ENCODE results near the gene LILRA6.
"Not testable (repeated sequence)": the region's sequence is repeated elsewhere in the genome, so short reads cannot be mapped to it uniquely, and the experiment has no call there.

The LILRA6 gene

DNA sequence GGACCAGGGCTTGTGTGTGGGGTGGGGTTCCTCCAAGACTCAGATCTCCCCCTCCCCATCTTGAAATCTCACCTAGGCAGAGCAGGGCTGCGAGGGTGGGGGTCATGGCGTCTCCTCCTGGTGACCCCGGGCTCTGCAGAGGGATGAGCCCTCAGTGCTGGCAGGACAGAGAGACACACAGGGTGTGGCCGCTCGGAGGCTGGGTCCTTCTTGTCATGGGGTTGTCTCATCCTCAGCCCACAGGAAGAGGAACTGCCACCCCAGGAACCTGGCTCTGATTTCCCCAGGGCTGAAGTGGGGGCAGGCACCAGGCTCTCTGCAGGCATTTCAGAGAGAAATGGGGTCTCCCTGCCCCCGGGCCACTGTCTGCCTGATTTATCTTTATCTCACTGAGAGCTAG is at the start of gene LILRA6:
Gene LILRA6, minus strand, starts transcription at position 145 of the 400 bp plus-strand sequence.
- not testable (repeated sequence) for DNase-seq

DNA sequence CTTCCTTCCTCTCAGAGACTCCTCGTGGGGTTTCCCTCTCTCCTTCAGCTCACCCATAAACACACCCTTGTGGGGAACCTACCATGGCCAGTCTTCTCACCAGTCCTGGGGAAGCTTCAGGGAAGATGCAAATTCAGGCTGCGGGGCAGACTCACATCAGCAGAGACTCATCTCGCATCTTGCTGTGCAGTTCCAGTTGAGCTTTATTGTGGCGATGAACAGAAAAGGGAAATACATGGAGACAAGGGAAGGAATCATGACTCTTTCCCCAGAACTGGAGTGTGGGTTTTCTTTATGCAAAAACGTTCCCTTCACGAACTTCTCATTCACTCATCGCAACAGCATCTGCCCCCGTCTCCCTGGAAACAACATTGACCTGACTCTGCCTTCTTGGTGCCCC is 46.6 kb upstream of the LILRA6 start:
- DNase-seq = not testable (repeated sequence)

DNA sequence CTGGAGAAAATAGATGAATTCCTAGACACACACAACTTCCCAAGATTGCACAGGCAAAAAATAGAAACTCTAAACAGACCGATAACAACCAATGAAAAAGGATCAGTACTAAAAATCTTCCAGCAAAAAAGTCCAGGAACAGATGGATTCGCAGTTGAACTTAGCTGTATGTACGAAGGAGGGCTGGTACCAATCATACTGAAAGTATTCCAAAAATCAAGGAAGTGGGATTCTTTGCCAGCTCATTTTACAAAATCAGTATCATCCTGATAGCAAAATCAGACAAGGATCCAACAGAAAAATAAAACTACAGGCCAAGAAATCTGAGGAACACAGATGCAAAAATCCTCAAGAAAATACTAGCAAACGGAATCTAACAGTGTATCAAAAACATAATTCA is 44.9 kb upstream of the LILRA6 start:
- no peak for DNase-seq

DNA sequence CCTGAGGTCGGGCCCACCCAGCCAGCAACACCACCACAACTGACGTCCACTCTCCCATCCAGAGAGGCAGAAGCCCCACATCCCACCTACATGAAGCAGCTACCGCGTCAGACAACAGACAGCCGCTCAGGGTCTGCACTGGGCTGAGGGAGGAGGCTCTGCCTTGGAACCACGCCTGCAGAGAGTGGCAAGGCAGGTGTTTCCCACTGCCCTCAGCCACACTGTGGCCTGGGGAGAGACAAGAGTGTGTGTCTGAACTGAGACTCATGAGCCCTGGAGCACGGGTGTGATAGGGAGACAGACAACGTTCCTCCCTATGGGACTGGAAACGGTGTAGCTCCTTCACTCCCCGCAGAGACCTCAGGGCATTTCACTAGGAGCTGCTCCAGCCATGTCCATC is 43.7 kb upstream of the LILRA6 start:
- DNase-seq = not testable (repeated sequence)

DNA sequence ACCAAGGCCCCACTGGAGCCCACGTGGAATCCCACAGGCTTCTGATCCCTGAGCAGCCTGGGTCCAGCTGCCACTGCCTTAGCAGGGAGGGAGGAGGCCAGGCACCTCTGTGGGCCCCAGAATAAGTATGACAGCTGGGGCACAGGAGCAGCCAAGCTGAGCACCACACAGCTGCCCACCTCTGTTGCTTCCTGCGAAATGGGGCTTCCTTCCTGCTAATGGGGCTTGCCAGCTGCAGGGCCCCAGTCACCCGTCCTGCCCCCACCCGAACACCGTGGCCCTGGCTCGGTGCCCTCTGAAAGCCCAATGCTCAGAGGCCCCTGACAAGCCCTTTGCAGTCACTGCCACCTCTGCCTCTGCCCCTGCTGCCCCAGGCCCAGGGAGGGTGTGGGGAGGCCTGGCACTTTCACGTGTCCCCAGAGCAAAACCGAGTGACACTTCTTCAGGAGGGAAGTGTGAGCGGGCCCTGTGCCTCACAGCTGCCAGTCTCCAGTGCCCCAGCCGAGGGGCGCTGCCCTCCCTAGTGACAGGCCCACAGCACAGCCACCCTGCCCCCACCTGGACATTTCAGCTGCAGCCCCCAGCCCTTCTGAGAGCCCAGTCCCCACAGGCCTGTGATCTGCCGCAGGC is 43.0 kb upstream of the LILRA6 start:
- not testable (repeated sequence) for DNase-seq

DNA sequence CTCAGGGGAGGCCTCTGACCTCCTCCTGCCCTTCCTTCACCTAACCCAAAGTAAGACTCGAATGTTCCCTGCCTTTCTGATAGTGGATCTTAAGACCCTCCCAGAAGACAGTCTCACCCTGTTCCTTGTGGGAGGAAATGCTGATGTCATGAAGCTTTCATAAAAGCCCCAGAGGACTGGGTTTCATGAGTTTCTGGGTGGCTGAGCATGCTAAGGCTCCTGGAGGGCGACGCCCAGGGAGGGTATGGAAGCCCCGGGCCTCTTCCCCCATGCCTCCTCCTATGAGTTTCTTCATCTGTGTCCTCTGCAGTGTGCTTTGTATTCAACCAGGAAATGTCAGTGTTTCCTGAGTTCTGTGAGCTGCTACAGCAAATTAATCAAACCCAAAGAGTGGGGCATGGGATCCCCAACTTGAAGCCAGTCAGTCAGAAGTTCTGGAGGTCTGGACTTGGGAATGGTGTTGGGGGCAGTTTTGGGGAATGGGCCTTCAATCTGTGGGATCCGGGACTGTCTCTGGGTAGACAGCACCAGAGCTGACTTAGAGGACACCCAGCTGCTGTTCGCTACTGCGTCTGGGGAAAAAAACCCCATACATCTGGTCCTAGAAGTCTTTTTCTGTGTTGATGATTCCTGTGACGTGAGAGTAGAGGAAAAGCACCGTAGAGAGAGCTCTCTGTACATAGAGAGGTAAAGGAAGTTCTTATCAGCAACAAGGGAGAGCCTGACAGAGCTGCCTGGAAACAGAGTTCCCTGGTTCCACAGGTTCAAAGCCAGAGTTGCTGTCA is 40.3 kb upstream of the LILRA6 start:
- DNase-seq = no peak

DNA sequence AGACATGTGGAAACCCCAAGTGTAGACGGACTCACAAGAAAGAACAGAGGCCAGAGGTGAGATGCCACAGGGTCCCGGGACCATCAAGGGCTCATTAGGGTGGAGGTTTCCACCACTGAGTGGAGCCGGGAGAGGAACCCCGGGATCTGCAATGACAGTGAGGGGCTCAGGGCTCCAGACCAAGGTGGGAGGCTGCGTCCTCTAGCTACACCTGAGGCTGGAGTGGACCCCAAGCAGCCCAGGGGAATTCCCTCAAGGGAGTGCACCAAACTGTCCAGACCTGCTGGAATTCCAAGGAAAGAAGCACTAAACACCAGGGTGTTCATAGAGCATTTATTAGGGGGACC is 39.1 kb upstream of the LILRA6 start:
- not testable (repeated sequence) for DNase-seq

DNA sequence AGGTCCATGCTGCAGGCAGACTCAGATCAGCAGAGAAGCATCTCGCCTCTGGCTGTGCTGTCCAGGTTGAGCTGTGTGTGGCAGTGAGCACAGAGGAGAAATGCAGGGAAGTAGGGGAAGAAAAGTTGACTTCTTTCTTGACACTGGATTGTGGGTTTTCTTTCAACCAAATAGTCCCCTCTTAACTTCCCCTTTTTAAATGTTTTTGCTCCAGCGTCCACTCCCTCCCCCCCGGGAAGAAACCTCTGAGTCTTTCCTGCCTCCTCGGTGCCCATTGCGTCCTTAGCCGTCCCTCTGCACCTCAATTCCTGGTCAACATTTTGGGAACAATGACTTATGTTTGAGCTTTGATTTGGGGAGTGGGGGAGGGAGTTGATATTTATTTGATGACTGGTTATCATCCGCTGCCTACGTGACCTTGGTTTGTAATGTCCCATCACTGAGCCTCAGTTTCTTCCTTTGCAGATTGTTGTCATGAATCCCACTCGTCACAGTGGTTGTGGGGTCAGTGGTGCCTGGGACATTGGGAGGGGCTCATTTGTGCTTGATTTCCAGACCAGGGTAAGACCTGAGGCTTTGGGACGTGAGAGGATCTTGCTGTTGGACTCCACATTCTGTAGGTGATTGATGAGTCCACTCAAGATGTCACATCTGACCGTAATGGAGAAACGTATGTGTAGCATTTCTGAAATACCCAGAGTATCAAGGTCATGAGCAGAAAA is 38.6 kb upstream of the LILRA6 start, which contains the start of gene LILRB2:
Gene LILRB2, minus strand, starts transcription at position 104 of the 722 bp plus-strand sequence. CDS start 614 bp downstream, outside the sequence.
- DNase-seq = no peak

DNA sequence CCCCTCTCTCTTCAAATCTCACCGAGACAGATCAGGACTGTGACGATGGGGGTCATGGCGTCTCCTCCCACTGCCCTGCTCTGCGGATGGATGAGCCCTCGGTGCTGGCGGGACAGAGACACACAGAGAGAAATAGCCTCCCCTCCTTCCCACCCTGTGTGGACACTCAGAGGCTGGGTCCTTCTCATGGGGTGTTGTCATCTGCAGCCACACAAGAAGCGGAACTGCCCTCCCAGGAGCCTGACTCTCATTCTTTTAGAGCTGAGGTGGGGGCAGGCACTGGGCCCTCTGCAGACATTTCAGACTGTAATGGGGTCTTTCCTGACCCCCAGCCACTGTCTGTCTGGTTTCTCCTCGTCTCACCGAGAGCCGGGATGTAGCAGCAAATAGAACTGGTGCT is 37.9 kb upstream of the LILRA6 start:
- DNase-seq = not testable (repeated sequence)

DNA sequence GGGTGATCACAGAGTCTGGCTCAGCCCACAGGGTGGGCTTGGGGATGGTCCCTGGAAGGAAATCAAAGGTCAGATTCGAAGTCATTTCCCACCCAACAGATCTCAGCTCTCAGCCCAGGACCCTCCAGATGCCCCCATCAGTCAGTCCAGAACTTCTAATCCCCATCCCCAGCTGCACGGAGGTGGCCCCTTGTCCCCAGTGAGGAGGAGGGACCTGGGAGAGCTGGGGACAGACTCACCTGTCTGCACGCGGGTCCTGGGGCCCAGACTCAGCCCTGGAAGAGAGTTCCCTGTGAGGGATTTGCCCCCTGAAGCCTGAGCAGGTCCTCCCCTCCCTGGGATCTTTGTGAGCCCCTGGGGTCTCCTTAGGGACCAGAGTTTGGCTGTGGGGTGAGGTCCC is 37.4 kb upstream of the LILRA6 start:
- not testable (repeated sequence) for DNase-seq

DNA sequence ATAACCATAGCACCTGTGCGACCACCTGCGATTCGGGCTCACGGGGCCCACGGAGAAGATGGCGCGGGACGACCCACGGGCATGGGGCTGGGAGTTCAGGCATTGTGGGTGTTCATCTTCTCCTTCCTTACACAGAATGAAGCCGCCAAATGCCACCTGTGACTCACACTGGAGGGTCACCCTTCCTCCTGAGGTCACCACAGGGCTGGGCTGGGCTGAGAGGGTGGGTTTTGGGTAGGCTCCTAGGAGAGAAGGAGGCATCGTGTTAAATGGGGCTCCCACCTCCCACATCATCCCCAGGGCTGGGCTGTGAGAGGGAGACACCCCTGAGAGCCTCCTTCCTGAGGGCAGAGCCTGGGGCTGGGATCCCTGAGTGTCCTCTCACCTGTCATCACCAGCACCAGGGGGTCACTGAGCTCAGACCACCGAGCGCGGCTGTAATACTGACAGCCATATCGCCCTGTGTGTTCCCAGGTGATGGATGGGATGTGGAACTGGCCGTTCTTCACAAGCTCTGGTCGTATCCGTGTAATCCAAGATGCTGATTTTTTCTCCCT is 36.9 kb upstream of the LILRA6 start:
- no peak for DNase-seq

DNA sequence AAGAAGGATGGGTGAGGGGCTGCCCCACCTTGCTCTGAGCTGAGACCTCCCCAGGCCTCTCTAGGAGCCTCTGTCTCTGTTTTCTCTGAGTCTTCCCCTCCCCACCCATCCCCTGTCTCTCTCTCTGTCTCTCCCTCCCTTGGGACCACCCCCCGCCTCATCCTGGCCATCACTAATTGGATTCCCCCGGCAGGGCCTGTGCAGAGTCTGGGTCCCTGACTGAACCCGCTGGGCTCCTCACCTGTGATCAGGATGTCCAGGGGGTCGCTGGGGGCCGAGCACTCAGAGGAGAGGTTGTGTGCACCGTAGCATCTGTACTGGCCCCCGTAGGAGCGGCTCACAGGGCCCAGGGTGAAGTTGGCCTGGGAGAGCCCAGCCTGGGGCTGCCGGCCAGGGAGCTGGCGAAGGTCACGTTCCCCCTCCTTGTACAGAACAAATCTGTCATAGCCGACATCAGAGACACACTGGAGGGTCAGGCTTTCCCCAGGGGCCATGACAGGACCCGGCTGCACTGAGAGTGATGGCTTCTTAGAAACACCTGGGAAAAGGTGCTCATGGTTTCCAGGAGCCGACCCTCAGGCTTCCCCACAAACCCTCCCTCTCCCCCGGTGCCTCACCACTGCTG is 36.1 kb upstream of the LILRA6 start:
- DNase-seq = not testable (repeated sequence)

DNA sequence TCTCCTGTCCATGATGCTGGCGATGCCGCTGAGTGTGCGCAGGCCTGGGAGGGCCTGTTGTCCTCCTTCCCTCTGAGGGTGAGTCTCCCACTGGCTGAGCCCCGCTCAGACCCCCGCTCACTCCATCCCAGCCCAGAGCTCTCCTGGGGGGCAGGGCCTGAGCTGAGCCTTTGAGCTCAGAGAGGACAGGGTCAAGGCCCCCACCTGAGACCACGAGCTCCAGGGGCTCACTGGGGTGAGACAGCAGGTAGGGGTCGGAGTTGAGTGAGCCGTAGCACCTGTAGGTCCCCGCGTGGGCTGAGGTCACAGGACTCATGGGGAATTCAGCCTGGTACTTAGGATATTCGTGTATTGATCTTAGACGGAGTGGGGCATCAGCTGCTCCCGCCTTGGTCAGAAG is 35.5 kb upstream of the LILRA6 start:
- DNase-seq = not testable (repeated sequence)

DNA sequence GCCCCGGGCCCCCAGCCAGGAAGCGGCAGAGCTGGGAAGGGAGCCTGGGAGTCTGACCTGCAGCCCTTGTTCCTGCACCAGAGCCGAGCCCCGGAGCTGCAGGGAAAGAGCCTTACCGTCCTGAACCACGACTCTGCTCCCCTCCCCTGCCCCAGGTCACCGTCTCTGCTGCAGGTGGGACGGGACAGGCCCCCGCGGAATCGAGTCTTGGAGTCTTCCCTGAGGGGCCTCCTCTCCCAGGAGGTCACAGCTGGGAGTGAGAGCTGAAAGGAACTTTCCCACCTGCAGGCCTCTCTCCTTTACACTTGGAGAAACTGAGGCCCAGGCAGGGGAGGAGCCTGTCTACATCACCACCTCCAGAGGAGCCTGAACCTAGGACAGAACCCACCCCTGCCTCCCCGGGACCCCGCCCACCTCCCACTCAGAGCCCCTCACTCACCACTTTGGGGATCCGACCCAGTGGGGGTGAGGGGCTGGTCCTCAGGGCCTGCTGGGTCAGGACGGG is 34.6 kb upstream of the LILRA6 start:
- DNase-seq = not testable (repeated sequence)

DNA sequence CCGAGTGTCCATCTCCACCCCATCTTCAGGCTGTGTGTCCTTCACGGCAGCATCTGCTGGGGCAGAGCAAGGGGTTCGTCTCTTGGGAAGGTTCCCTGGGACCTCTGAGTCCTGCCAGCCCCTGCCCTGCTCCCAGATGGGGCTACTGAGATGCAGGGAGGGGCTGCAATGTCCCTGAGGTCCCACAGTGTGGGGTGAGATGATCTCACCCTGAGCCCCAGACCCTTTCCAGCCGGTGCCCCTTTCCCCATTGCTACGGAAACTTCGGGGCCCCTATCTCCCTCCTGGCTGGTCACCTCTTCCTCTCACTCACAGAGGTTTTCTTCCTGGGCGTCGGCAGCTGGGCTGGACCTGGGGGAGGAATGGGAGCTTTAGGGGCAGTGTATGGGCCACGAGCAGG is 33.4 kb upstream of the LILRA6 start:
- no peak for DNase-seq

DNA sequence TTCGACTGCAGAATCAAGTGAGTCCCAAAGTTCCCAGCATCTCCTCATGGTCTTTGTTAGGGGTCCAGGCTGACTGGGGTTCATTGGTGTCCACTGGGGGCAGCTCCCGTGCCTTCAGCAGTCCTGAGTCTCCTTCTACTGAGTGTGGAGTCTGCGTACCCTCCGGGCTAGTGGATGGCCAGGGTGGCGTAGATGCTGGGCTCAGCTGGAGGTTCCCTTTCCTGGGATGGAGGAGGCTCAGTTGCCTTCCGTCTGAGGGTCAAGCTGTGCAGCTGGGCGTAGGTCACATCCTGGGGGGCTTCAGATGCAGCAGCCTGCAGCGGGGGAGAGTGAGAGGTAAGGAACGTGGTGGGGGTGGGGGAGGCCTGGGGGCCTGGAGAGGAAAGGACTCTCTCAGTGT is 31.9 kb upstream of the LILRA6 start:
- not testable (repeated sequence) for DNase-seq

DNA sequence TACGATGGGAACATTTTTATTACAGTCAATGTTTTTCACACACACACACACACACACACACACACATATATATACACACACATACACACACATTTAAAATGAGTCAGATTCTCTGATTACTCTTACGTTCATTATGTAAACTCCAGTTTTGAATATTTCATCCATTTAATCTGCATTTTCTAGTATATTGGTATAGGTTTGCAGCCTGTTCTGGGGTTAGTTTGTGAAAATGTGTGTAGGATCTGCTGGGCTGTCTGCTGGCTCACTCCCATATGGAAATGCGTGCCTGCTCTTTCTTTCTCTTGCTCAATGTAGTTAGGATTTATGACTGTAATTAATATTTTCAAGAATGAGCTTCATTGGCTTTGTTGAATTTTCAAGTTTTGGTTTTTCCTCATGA is 31.2 kb upstream of the LILRA6 start:
- DNase-seq = no peak

DNA sequence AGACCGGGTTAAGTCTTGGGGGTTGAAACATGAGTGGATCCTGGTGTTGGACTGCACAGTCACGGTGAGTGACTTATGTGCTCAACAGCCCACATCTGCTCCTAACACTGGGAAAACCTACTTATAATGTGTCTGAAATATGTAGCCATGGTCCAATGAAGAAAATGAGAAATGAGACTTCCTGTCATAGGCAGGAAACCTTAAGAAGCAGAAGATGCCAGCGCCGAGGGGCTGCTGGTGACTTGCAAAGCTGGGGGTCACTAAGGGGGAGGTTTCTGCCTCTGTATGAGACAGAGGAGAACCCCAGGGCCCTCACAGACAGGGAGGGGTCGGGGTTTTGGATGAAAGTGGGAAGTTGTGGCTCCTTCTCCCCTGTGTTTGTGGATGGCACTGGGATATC is 29.6 kb upstream of the LILRA6 start:
- not testable (repeated sequence) for DNase-seq

DNA sequence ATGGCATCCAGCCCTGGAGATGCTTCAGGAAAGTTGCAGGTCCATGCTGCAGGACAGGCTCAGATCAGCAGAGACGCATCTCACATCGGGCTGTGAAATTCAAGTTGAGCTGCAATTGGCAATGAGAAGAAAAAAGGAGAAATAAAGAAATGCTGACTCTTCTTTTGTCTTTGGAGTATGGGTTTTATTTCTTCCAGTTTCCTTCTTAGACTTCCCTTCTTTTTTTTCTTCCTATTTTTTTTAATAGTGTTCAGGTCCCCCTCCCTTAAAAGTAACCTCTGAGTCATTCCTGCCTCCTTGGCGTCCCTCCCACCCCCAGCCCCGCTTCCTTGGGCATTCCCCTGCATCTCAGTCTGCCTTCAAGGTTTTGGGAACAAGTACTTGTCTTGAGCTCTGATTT is 29.0 kb upstream of the LILRA6 start:
- DNase-seq = not testable (repeated sequence)

DNA sequence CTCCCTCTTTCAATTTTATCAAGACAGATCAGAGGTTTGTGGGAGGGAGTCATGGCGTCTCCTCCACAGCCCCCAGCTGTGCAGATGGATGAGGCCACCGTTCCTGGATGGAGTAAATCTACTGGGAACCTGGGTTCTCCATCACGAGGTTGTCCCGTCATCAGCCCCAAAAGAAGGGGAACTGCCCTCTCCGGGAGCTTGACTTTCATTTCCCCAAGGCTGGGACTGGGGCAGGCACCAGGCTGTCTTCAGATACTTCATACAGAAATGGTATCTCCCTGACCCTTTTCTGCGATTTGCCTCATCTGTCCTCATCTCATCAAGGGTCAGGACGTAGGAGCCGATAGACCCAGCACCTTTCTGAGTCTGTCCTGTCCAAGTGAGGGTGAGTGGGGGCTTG is 28.5 kb upstream of the LILRA6 start:
- no peak for DNase-seq

DNA sequence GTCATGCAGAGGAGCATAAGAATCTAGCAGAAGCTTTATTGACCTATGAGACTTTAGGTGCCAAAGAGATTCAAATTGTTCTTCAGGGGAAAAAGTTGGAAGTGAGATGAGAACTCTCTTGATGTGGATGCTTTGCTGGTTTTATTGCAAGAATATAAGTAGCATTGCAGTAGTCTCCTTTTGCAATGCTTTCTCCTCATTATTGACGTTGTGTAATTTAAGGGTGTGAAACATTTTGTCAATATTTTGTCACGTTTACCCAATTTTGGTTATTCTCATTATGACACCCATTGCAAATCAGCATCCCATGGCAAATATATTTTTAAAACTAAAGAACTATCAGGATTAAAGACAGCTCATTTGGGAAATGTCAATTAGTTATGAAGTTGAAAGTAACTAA is 26.3 kb upstream of the LILRA6 start:
- DNase-seq = no peak

DNA sequence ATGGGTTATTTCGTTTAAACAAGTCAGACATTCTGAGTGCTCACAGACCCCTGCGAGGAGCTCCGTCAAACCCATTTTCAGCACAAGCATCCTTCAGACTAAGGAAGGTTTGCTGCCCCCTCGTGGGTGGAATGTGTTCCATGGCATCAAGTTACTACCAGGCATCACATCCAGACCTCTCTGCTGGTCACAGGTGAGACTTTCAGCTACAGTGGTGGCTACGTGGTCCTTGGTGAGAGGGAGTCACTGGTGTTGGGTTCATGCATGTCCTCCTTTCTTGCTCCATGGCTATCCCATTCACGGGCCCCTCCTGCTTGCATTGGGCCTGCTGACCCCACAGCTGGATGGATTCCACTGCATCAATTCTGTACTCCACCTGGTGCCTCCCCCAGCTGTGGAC is 23.5 kb upstream of the LILRA6 start:
- no peak for DNase-seq

DNA sequence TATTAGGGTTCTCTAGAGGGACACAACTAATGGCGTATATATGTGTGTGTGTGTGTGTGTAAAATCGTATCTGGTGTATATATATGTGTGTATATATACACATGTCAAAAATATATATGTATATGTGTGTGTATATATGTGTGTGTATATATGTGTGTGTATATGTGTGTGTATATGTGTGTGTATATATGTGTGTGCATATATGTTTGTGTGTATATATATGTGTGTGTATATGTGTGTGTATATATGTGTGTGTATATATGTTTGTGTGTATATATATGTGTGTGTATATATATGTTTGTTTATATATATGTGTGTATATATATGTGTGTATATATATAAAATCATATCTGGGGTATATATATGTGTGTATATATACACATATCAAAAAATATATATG is 19.9 kb upstream of the LILRA6 start:
- DNase-seq = no peak
